Heart left ventricle (tissue), 13 donors: ENCODE results near the gene AGMO.

Experiments
- CTCF ChIP-seq, 12 donors: fragments of 200-600 bp; sonication (generic) in 4 of 12; IDR thresholded peaks; one replicate each; pipeline versions ENCODE4 v1.5.0 to v1.8.0; 2018 to 2022; ENCODE audit warnings: antibody characterized with exemption in 12 of 12, mild to moderate bottlenecking in 5 of 12
- POLR2A ChIP-seq, 2 donors: fragments of 450-650 bp; IDR thresholded peaks; one replicate each; pipeline ENCODE4 v1.6.1; 2017; ENCODE audit warnings: antibody characterized with exemption in 2 of 2, mild to moderate bottlenecking in 2 of 2, moderate library complexity in 2 of 2
- donor health status: ischemic (EF 13 %, LVEDD 7.1; RV severe dilation, severe dysfunction).
- donor health status: DM: no; HTN: yes; CAD: no.
- donor health status: DM: no; HTN: no; CAD: no.
- donor health status: ischemic (EF 25% LVEDD 6.9; RV normal size, moderate dysfunction).
- donor health status: ischemic (EF 25% LVEDD 5.7; RV mildly dilated, moderate dysfunction).
- donor health status: ischemic (EF 35%, LVEDD 5.7; RV mildly dilated, moderate dysfunction).
- donor health status: nonischemic (EF 11% LVEDD 7.7; RV severe dilation, severe dysfunction).
- donor health status: DM: yes; HTN: yes; CAD: no.
- donor health status: PGD.
- donor health status: ischemic (EF 29% LVEDD 5.4; RV normal size, mild dysfunction).
- donor health status: nonischemic (EF 23%, LVEDD 6.1; RV moderate dilation, normal function).

- no peak for TF ChIP-seq CTCF (IDR thresholded peaks at IDR 0.05)
- no peak for TF ChIP-seq POLR2A (IDR thresholded peaks at IDR 0.05)
These were observed 159.2 kb downstream of the AGMO start for GRCh38 chr7:15402436-15403136.
